ENCODE measurements around the gene KRT78. TPM values are rescaled to one million over a fixed set of nuclear protein-coding genes. Genes with fewer than 3 reads are reported as not detected.

Gene KRT78
- total and polyA plus RNA-seq, 9 of the 15 experiments (the other 6 are each of a cell fraction or from before 2014, with no cell fraction given): not detected

- TF ChIP-seq UBTF (IDR thresholded peaks at IDR 0.05; ENCODE audit: borderline replicate concordance in 1 of 2, low read depth in 2 of 2, low read length in 2 of 2): peak in 1 of 2 experiments; percentile 93; a peak in 2 of 4 replicates
- no peak for TF ChIP-seq MTF1 (CRISPR knock-in tag; IDR thresholded peaks at IDR 0.05; ENCODE audit: borderline replicate concordance)
- TF ChIP-seq FOSL1 (tag; conservative IDR thresholded peaks at IDR 0.05): peak; percentile 53; the same call in 1 of the 2 replicates
- TF ChIP-seq, protein P1, sequence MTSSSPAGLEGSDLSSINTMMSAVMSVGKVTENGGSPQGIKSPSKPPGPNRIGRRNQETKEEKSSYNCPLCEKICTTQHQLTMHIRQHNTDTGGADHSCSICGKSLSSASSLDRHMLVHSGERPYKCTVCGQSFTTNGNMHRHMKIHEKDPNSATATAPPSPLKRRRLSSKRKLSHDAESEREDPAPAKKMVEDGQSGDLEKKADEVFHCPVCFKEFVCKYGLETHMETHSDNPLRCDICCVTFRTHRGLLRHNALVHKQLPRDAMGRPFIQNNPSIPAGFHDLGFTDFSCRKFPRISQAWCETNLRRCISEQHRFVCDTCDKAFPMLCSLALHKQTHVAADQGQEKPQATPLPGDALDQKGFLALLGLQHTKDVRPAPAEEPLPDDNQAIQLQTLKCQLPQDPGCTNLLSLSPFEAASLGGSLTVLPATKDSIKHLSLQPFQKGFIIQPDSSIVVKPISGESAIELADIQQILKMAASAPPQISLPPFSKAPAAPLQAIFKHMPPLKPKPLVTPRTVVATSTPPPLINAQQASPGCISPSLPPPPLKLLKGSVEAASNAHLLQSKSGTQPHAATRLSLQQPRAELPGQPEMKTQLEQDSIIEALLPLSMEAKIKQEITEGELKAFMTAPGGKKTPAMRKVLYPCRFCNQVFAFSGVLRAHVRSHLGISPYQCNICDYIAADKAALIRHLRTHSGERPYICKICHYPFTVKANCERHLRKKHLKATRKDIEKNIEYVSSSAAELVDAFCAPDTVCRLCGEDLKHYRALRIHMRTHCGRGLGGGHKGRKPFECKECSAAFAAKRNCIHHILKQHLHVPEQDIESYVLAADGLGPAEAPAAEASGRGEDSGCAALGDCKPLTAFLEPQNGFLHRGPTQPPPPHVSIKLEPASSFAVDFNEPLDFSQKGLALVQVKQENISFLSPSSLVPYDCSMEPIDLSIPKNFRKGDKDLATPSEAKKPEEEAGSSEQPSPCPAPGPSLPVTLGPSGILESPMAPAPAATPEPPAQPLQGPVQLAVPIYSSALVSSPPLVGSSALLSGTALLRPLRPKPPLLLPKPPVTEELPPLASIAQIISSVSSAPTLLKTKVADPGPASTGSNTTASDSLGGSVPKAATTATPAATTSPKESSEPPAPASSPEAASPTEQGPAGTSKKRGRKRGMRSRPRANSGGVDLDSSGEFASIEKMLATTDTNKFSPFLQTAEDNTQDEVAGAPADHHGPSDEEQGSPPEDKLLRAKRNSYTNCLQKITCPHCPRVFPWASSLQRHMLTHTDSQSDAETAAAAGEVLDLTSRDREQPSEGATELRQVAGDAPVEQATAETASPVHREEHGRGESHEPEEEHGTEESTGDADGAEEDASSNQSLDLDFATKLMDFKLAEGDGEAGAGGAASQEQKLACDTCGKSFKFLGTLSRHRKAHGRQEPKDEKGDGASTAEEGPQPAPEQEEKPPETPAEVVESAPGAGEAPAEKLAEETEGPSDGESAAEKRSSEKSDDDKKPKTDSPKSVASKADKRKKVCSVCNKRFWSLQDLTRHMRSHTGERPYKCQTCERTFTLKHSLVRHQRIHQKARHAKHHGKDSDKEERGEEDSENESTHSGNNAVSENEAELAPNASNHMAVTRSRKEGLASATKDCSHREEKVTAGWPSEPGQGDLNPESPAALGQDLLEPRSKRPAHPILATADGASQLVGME (CRISPR knock-in tag; IDR thresholded peaks at IDR 0.05): no peak
- TF ChIP-seq ZNF165 (CRISPR knock-in tag; IDR thresholded peaks at IDR 0.05; ENCODE audit: borderline replicate concordance): no peak
- TF ChIP-seq AFF4 (CRISPR knock-in tag; IDR thresholded peaks at IDR 0.05): no peak
- peak; percentile 7; the same call in 1 of the 2 replicates for TF ChIP-seq MAFK (IDR thresholded peaks at IDR 0.05; ENCODE audit: low read length)
- TF ChIP-seq, protein P2, sequence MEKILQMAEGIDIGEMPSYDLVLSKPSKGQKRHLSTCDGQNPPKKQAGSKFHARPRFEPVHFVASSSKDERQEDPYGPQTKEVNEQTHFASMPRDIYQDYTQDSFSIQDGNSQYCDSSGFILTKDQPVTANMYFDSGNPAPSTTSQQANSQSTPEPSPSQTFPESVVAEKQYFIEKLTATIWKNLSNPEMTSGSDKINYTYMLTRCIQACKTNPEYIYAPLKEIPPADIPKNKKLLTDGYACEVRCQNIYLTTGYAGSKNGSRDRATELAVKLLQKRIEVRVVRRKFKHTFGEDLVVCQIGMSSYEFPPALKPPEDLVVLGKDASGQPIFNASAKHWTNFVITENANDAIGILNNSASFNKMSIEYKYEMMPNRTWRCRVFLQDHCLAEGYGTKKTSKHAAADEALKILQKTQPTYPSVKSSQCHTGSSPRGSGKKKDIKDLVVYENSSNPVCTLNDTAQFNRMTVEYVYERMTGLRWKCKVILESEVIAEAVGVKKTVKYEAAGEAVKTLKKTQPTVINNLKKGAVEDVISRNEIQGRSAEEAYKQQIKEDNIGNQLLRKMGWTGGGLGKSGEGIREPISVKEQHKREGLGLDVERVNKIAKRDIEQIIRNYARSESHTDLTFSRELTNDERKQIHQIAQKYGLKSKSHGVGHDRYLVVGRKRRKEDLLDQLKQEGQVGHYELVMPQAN (IDR thresholded peaks at IDR 0.05; ENCODE audit: borderline replicate concordance): no peak
- TF ChIP-seq ZNF766 (CRISPR knock-in tag; conservative IDR thresholded peaks at IDR 0.05): 0 out of 2 replicates have a peak, but pooled peaks have one; percentile 43
- peak; percentile 89 for TF ChIP-seq SMAD4 (CRISPR knock-in tag; conservative IDR thresholded peaks at IDR 0.05)
- peak in 1 of 2 experiments; percentile 64; a peak in 1 of 4 replicates for TF ChIP-seq SRF (CRISPR knock-in tag; IDR thresholded peaks at IDR 0.05)
- TF ChIP-seq NCOR1 (IDR thresholded peaks at IDR 0.05): peak; percentile 88
Observed at GRCh38 chr12:52796839-52797528, 51.8 kb downstream of the KRT78 start (continued).

All from K562 (cell line).